ENCODE data around the gene PLA2G2C.

Gene PLA2G2C

GRCh38 chr1:20166051-20166450 is 20.3 kb downstream of the PLA2G2C start:
- Histone ChIP-seq H3K27me3 (ENCODE audit: control insufficient read depth, insufficient read depth, low read length) (no peaks in the 10 kb centered on the region), H3K4me2 (ENCODE audit: low read length) (no peak overlapping the region), H3K79me2 (no peaks in the 10 kb centered on the region), H2AFZ (no peak overlapping the region), H3K27ac (no peak overlapping the region), H3K4me3 (ENCODE audit: low read depth, low read length) (no peak overlapping the region), H3K4me1 (no peaks in the 10 kb centered on the region), H3K9me3 (ENCODE audit: control insufficient read depth, low read length) (no peaks in the 10 kb centered on the region), H3K36me3 (ENCODE audit: control insufficient read depth, insufficient read depth, low read length) (no peaks in the 10 kb centered on the region), H3K9ac (no peak overlapping the region)
- no peak for TF ChIP-seq CTCF (IDR thresholded peaks at IDR 0.05)

GRCh38 chr1:20165522-20165951 is 20.8 kb downstream of the PLA2G2C start:
- Histone ChIP-seq H3K4me3 (ENCODE audit: low read depth, low read length) (no peak overlapping the region), H3K9ac (no peak overlapping the region), H3K79me2 (no peaks in the 10 kb centered on the region), H3K27ac (no peak overlapping the region), H2AFZ (no peak overlapping the region), H3K27me3 (ENCODE audit: control insufficient read depth, insufficient read depth, low read length) (no peaks in the 10 kb centered on the region), H3K4me1 (no peaks in the 10 kb centered on the region), H3K36me3 (ENCODE audit: control insufficient read depth, insufficient read depth, low read length) (no peaks in the 10 kb centered on the region), H3K9me3 (ENCODE audit: control insufficient read depth, low read length) (no peaks in the 10 kb centered on the region), H3K4me2 (ENCODE audit: low read length) (no peak overlapping the region)
- TF ChIP-seq CTCF (IDR thresholded peaks at IDR 0.05): peak; percentile 10

GRCh38 chr1:20164694-20165202 is 21.6 kb downstream of the PLA2G2C start:
- Histone ChIP-seq H3K4me2 (ENCODE audit: low read length) (no peak overlapping the region), H3K4me1 (no peaks in the 10 kb centered on the region), H3K4me3 (ENCODE audit: low read depth, low read length) (no peak overlapping the region), H3K36me3 (ENCODE audit: control insufficient read depth, insufficient read depth, low read length) (no peaks in the 10 kb centered on the region), H2AFZ (no peak overlapping the region), H3K79me2 (no peaks in the 10 kb centered on the region), H3K9me3 (ENCODE audit: control insufficient read depth, low read length) (no peaks in the 10 kb centered on the region), H3K9ac (no peak overlapping the region), H3K27ac (no peak overlapping the region), H3K27me3 (ENCODE audit: control insufficient read depth, insufficient read depth, low read length) (no peaks in the 10 kb centered on the region)
- TF ChIP-seq CTCF (IDR thresholded peaks at IDR 0.05): no peak

GRCh38 chr1:20160034-20160433 is 26.3 kb downstream of the PLA2G2C start:
- H2AFZ ChIP-seq: no peak overlapping the region
- no peak overlapping the region for H3K9ac ChIP-seq
- H3K9me3 ChIP-seq (ENCODE audit: control insufficient read depth, low read length): no peaks in the 10 kb centered on the region
- H3K4me1 ChIP-seq: no peaks in the 10 kb centered on the region
- H3K27ac ChIP-seq: no peak overlapping the region
- H3K36me3 ChIP-seq (ENCODE audit: control insufficient read depth, insufficient read depth, low read length): no peaks in the 10 kb centered on the region
- H3K79me2 ChIP-seq: no peaks in the 10 kb centered on the region
- H3K4me3 ChIP-seq (ENCODE audit: low read depth, low read length): no peak overlapping the region
- H3K27me3 ChIP-seq (ENCODE audit: control insufficient read depth, insufficient read depth, low read length): no peaks in the 10 kb centered on the region
- no peak for TF ChIP-seq CTCF (IDR thresholded peaks at IDR 0.05)
- H3K4me2 ChIP-seq (ENCODE audit: low read length): no peak overlapping the region

GRCh38 chr1:20158358-20159070 is 27.8 kb downstream of the PLA2G2C start:
- H3K36me3 ChIP-seq (ENCODE audit: control insufficient read depth, insufficient read depth, low read length): no peaks in the 10 kb centered on the region
- H3K4me3 ChIP-seq (ENCODE audit: low read depth, low read length): no peak overlapping the region
- no peak overlapping the region for H3K27ac ChIP-seq
- H3K9me3 ChIP-seq (ENCODE audit: control insufficient read depth, low read length): no peaks in the 10 kb centered on the region
- H3K4me2 ChIP-seq (ENCODE audit: low read length): no peak overlapping the region
- no peak overlapping the region for H2AFZ ChIP-seq
- H3K79me2 ChIP-seq: no peaks in the 10 kb centered on the region
- TF ChIP-seq CTCF (IDR thresholded peaks at IDR 0.05): no peak
- H3K27me3 ChIP-seq (ENCODE audit: control insufficient read depth, insufficient read depth, low read length): no peaks in the 10 kb centered on the region
- H3K9ac ChIP-seq: no peak overlapping the region
- H3K4me1 ChIP-seq: no peaks in the 10 kb centered on the region
